GM18520 (cell line): Measurements from ENCODE around the gene LXN.
"Not testable (repeated sequence)": the region's sequence is repeated elsewhere in the genome, so short reads cannot be mapped to it uniquely, and the experiment has no call there.

Source experiments
- ATAC-seq: cut with Tn5 transposase; IDR thresholded peaks from one replicate; pipeline ENCODE4 v1.9.1; 2021; ENCODE audit not compliant: unreplicated experiment

LXN gene, protein sequence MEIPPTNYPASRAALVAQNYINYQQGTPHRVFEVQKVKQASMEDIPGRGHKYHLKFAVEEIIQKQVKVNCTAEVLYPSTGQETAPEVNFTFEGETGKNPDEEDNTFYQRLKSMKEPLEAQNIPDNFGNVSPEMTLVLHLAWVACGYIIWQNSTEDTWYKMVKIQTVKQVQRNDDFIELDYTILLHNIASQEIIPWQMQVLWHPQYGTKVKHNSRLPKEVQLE

DNA sequence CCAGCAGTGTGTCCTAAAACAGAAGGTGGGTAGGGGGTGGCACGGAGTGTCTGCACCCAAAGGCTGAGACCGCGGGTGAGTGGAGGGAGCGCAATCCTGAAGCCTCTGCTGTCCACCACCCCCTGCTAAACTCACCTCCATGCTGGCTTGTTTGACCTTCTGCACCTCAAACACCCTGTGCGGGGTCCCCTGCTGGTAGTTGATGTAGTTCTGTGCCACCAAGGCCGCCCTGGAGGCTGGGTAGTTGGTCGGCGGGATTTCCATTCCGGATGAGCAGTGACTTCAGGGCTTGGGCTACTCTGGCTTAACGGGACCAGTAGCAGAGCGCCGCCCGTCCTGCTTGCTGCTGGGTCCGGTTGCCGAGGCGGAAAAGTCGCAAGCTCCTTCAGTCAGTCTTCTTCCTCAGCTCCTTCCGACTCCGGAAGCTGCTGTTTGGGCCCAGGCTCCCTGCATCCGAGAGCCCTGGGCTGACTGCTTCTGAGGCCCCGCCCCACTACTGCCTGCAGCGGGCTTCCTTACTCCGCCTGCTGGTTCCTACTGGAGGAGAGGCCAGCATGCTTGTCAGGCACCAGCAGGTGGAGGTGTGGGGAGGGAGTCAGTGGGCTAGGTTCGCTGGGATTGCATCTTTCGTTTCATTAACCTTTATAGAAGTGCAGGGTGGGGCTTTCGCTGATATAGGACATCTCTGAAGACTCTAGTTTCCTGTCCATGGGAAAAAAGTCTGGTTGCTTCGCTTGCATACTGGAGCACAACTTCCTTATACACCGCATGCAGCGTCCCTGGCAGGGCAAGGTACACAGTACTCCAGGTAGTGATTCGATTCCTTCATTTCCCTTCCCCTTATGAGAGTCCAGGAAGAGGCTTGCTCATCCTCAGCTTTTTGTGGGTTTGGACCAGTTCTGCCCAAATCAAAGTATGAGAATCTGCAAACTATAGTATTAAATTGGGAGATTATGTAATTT, at the start of gene LXN:
Gene LXN (minus strand): TSS at position 434 of the 962 bp plus-strand sequence. CDS start 170 bp downstream, at position 264.
- ATAC-seq = peak; percentile 98

DNA sequence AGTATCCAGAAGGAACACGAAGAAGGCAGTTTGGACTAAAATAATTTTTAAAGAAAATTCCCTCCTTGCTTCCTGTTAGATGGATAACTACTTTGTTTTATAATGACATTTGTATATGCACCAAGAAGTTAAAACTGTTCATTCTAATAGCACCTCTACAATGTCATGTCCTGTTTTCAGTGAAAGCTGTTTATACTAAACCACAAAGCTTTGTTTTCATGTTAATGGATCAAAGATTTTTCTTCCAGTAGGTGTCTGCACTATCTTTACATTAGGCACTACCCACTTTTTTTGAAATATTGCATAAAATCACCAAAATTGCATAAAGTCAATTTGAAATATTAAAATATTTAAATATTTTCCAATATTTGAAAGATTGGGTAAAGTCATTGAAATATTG, 49.7 kb upstream of the LXN start:
- ATAC-seq = no peak

DNA sequence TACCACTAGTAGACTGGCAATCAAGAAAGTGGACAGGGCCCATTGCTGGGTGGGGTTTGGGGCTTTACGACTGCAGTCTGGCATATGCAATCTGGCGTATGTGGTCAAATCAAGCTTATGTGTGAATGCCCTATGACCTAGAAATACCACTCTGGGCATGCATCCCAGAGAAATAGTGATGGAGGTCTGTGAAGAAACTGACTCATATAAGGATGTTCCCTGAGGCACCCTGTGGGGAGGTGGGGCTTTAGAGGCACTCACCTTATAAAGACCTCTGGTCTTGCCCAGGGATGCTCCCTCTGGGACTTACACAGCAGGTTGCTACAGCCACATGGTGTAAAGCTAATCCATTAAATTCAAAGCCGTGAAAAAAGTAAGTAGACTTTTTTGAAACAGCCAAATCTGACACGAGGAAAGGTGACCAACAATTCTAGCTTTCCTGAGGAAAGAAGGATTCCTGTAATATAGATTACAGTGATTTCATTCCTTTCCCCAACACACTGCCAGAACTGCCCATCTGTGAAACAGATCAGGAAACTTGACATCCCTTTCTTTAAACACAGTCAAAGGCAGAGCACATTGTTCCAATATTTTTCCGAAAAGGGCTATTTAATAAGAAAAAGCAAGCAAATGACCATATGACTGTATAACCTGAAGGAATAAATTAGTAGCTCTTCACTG, 46.2 kb upstream of the LXN start:
- no peak for ATAC-seq

GRCh38 chr3:158717576-158717975, 45.1 kb upstream of the LXN start:
- no peak for ATAC-seq

DNA sequence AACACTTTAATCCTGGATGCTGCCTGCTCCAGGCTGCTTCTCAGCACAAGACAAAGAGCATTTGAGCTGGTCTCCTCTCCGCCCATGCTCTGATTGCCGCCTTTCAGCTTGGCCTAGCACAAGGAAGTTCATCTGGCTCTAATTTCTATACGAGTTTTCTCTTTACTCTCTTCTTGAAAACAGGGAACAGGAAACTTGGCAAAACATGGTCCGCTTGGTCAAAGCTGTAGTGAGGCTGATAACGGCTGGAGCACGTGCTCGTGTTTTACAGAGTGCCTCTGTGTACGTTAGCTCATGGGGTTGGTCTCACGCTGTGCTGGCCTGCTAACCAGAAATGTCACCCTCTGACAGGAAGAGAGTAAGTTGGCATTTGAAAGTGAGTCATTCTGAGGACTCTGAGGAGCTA, 40.6 kb upstream of the LXN start:
- ATAC-seq = no peak

GRCh38 chr3:158712443-158712842, 40.0 kb upstream of the LXN start:
- ATAC-seq = no peak

DNA sequence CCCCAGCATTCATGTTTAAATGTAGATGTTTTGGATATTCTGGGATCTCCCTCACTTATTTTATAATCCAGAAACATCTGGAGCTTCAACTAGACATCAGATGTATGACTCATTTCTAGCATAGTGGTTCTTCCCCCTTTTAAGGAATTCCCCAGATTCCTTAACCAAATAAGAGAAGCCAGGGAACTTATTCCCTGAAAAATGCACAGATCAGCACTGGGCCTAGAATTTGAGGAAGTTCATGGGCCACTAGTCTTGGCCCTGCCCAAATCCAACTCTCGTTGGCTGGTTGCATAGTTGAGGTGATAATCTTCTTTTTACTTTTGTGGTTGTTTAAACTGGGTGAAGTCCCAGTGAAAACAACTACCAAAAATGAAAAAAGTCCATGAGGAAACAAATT, 39.4 kb upstream of the LXN start:
- no peak for ATAC-seq

DNA sequence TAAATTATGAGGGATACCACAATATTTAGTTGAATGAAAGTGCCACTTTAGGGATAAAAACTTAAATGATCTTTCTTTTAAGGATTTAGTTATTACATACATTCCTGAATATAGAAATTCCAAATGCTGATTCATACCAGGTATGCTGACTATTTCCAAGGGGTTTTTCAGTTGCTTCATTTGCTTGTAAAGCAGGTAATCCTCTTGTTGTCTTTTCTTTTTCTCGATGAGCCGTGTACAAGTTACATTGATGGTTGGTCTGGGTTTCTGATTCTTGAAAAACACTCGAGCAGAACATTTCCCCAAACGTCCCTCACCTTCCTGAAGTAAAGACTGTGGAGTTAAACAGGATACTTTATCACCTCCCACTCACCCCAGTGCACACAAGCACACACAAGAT, 38.2 kb upstream of the LXN start:
- ATAC-seq = no peak

DNA sequence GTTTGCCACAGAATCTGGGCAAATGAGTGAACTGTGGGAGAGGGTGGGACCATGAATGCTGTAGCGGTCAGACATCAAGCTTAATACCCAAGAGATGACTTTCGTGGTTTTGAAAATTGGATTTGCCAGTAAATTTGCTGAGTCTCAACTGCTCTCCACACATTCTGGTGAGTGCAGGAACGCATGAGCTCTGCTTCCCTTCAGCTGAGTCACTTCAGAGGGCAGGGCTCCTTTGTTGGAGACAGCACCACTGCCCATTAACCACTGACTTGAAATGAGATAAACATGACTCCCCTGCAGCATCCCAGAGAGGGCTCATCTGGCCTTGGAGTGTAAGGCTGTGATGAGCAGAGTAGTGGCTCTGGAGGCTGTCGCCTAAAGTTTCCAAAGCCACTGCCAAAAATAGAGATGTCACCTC, 37.2 kb upstream of the LXN start:
- no peak for ATAC-seq

GRCh38 chr3:158703566-158703965, 31.1 kb upstream of the LXN start:
- no peak for ATAC-seq

GRCh38 chr3:158702815-158703481, 30.5 kb upstream of the LXN start:
- no peak for ATAC-seq

GRCh38 chr3:158701420-158702065, 29.1 kb upstream of the LXN start:
- no peak for ATAC-seq

- ATAC-seq = no peak
Measured at GRCh38 chr3:158700559-158700958, 28.1 kb upstream of the LXN start.

- no peak for ATAC-seq
Measured at GRCh38 chr3:158696618-158697017, 24.2 kb upstream of the LXN start.

GRCh38 chr3:158693866-158694456, 21.5 kb upstream of the LXN start:
- ATAC-seq = not testable (repeated sequence)

DNA sequence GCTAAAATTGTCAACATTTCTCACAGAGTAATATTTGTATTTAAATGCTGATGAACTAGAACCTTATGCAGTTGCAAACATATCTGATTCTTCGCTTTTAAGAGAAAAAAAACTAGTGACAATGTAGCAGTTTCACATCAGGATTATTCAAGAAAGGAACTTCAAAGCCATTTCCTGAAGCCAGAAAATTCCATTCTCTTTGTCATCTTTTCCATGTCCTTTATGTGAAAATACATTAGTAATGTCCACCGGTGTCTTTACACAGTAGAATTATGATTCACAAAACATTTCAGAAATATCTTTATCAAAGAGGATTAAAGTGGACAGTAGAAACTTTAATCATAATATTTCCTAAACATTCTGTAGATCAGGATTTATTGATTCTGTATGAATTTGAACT, 12.7 kb upstream of the LXN start:
- ATAC-seq = no peak

- no peak for ATAC-seq
Measured at GRCh38 chr3:158683230-158683962, 10.9 kb upstream of the LXN start.

DNA sequence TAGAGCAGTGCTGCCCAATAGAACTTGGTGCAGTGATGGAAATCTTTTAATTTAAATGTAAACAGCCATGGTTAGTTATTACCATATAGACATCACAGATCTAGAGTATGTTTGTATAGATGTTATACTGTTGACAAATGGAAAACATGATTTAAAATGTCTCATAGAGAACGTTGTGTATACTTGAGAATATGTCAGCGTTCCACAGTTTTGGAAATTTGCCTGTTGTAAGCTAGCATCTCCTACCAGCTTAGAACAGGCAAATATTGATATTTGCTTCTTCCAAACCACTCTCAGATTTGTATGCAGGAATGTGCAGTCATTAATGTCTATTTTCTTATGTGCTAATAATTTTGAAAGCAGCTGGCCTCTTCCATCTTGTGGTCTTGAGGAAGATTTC, 8.4 kb upstream of the LXN start:
- no peak for ATAC-seq

- no peak for ATAC-seq
Measured at GRCh38 chr3:158679547-158680000, 7.1 kb upstream of the LXN start.
